ENCODE results near the gene GCGR.

GCGR gene

GRCh38 chr17:81811705-81812570 is 8.0 kb downstream of the GCGR start:
- no peak for DNase-seq (ENCODE audit: low read depth in 2 of 2)

- DNase-seq (ENCODE audit: low read depth in 2 of 2): no peak
Observed at GRCh38 chr17:81812571-81813370, 8.8 kb downstream of the GCGR start.

- no peak for DNase-seq (ENCODE audit: low read depth in 2 of 2)
Observed at GRCh38 chr17:81813371-81813684, 9.4 kb downstream of the GCGR start.

- no peak for DNase-seq (ENCODE audit: low read depth in 2 of 2)
Observed at GRCh38 chr17:81813861-81814683, 10.1 kb downstream of the GCGR start.

GRCh38 chr17:81814748-81815645 is 11.0 kb downstream of the GCGR start:
- DNase-seq (ENCODE audit: low read depth in 2 of 2): no peak

- no peak for DNase-seq (ENCODE audit: low read depth in 2 of 2)
Observed at GRCh38 chr17:81815646-81815986, 11.7 kb downstream of the GCGR start.

GRCh38 chr17:81817758-81818147 is 13.8 kb downstream of the GCGR start:
- DNase-seq (ENCODE audit: low read depth in 2 of 2): no peak

- DNase-seq (ENCODE audit: low read depth in 2 of 2): no peak
Observed at GRCh38 chr17:81819708-81820107, 15.8 kb downstream of the GCGR start.

GRCh38 chr17:81821147-81821546 is 17.2 kb downstream of the GCGR start:
- no peak for DNase-seq (ENCODE audit: low read depth in 2 of 2)

- DNase-seq (ENCODE audit: low read depth in 2 of 2): no peak
Observed at GRCh38 chr17:81821603-81822311, 17.8 kb downstream of the GCGR start.

- no peak for DNase-seq (ENCODE audit: low read depth in 2 of 2)
Observed at GRCh38 chr17:81822312-81822637, 18.3 kb downstream of the GCGR start.

GRCh38 chr17:81822996-81823819 is 19.3 kb downstream of the GCGR start:
- DNase-seq (ENCODE audit: low read depth in 2 of 2): no peak

- no peak for DNase-seq (ENCODE audit: low read depth in 2 of 2)
Observed at GRCh38 chr17:81823820-81824550, 20.0 kb downstream of the GCGR start.

- no peak for DNase-seq (ENCODE audit: low read depth in 2 of 2)
Observed at GRCh38 chr17:81824595-81824994, 20.6 kb downstream of the GCGR start.

- no peak for DNase-seq (ENCODE audit: low read depth in 2 of 2)
Observed at GRCh38 chr17:81825841-81826466, 22.0 kb downstream of the GCGR start.

- DNase-seq (ENCODE audit: low read depth in 2 of 2): no peak
Observed at GRCh38 chr17:81828656-81829055, 24.7 kb downstream of the GCGR start.

- DNase-seq (ENCODE audit: low read depth in 2 of 2): no peak
Observed at GRCh38 chr17:81829858-81830257, 25.9 kb downstream of the GCGR start.

GRCh38 chr17:81831563-81831956 is 27.6 kb downstream of the GCGR start:
- no peak for DNase-seq (ENCODE audit: low read depth in 2 of 2)

All from activated CD4-positive, alpha-beta T cell treated with anti-CD3 and anti-CD28 coated beads for 24 hours (primary cell).